B cell (primary cell): Measurements from ENCODE around the gene CCDC50. TPM values are rescaled to one million over a fixed set of nuclear protein-coding genes. Genes with fewer than 3 reads are reported as not detected.

ENCODE experiments used
- ATAC-seq: fragments of 200-7000 bp; cut with Tn5 transposase; one replicate; pipeline ENCODE4 v1.10.0; 2021; ENCODE audit warnings: low read depth, mild to moderate bottlenecking, moderate number of reproducible peaks, moderate library complexity
- CTCF ChIA-PET: fragments of 350-600 bp; sonication (Branson Sonifier 250); formaldehyde crosslinking; loops from one replicate; lab custom pipeline; 2021; ENCODE audit warnings: antibody characterized with exemption, inconsistent platforms; lab: Charles Lee
- POLR2A ChIA-PET: fragments of 350-600 bp; sonication (Branson Sonifier 250); formaldehyde crosslinking; loops from one replicate; lab custom pipeline; 2021; ENCODE audit warnings: antibody characterized with exemption; lab: Charles Lee
- DNase-seq: peaks from one replicate; pipeline ENCODE4 v3.0.0; 2013
- H2AFZ ChIP-seq: 2 replicates; pipeline ENCODE4 v1.6.1; 2012; ENCODE audit warnings: mild to moderate bottlenecking, low read depth, low read length; ENCODE audit not compliant: insufficient read depth, poor library complexity, severe bottlenecking
- H3K27ac ChIP-seq, 2 donors: 1 replicate in 1 of 2; 2 replicates in 1 of 2; pipeline ENCODE4 v1.5.1; 2012 to 2013; ENCODE audit warnings: low read length in 2 of 2, mild to moderate bottlenecking in 2 of 2, moderate library complexity in 1 of 2
- H3K27me3 ChIP-seq, 4 experiments: fragments of 200-600 bp in 1 of 4; sonication (generic) in 1 of 4; replicated peaks in 1 of 4; 1 replicate in 2 of 4; 2 replicates in 2 of 4; pipeline versions ENCODE4 v1.6.1 to v1.7.0; 2013 to 2016; ENCODE audit warnings: low read length in 3 of 4, mild to moderate bottlenecking in 2 of 4, mixed read lengths in 1 of 4, moderate library complexity in 1 of 4; ENCODE audit not compliant: insufficient read depth in 4 of 4, control insufficient read depth in 3 of 4; ENCODE audit errors: control extremely low read depth in 1 of 4
- H3K36me3 ChIP-seq, 2 experiments: replicated peaks in 1 of 2; 1 replicate in 1 of 2; 2 replicates in 1 of 2; pipeline versions ENCODE4 v1.6.1 to v1.7.1; 2013; ENCODE audit warnings: low read length in 1 of 2; ENCODE audit not compliant: insufficient read depth in 2 of 2, control insufficient read depth in 1 of 2; ENCODE audit errors: control extremely low read depth in 1 of 2, extremely low read depth in 1 of 2
- H3K4me1 ChIP-seq, 2 donors: fragments of 200-600 bp in 1 of 2; sonication (generic) in 1 of 2; 1 replicate in 1 of 2; 2 replicates in 1 of 2; pipeline versions ENCODE4 v1.5.1 to v1.6.1; 2013 to 2017; ENCODE audit warnings: low read length in 2 of 2; ENCODE audit not compliant: control insufficient read depth in 2 of 2, insufficient read depth in 2 of 2
- H3K4me2 ChIP-seq: replicated peaks from 2 replicates; pipeline ENCODE3; 2012; ENCODE audit warnings: mild to moderate bottlenecking, low read depth, low read length; ENCODE audit not compliant: poor library complexity, severe bottlenecking
- H3K4me3 ChIP-seq, 5 experiments: fragments of 200-600 bp in 1 of 5; sonication (generic) in 1 of 5; 1 replicate in 3 of 5; 2 replicates in 2 of 5; pipeline versions ENCODE4 v1.5.1 to v1.7.0; 2011 to 2016; ENCODE audit warnings: low read length in 4 of 5, mild to moderate bottlenecking in 4 of 5, low read depth in 2 of 5, control low read depth in 1 of 5, moderate library complexity in 1 of 5; ENCODE audit not compliant: insufficient read depth in 1 of 5; ENCODE audit errors: control extremely low read depth in 1 of 5, extremely low read depth in 1 of 5
- H3K79me2 ChIP-seq: fragments of 200-600 bp; sonication (generic); one replicate; pipeline ENCODE4 v1.6.0; 2016; ENCODE audit warnings: low read length; ENCODE audit not compliant: control insufficient read depth, insufficient read depth
- H3K9ac ChIP-seq: fragments of 200-600 bp; sonication (generic); 2 replicates; pipeline ENCODE4 v1.6.1; 2017; ENCODE audit warnings: mild to moderate bottlenecking, low read length, moderate library complexity
- H3K9me3 ChIP-seq, 3 donors: one replicate each; pipeline versions ENCODE4 v1.6.1 to v1.7.1; 2013; ENCODE audit warnings: low read length in 2 of 3; ENCODE audit not compliant: control insufficient read depth in 2 of 3, insufficient read depth in 1 of 3; ENCODE audit errors: control extremely low read depth in 1 of 3
- H4K20me1 ChIP-seq: 2 replicates; pipeline ENCODE4 v1.6.0; 2012; ENCODE audit warnings: mild to moderate bottlenecking, low read length; ENCODE audit not compliant: insufficient read depth, control insufficient read depth, poor library complexity, severe bottlenecking
- H3K27ac Mint-ChIP-seq: one replicate; pipeline ENCODE4 v1.8.0; 2021; ENCODE audit warnings: mixed read lengths
- H3K27me3 Mint-ChIP-seq: one replicate; pipeline ENCODE4 v1.8.0; 2021; ENCODE audit warnings: mixed read lengths
- H3K4me1 Mint-ChIP-seq: one replicate; pipeline ENCODE4 v1.8.0; 2021; ENCODE audit warnings: mixed read lengths
- H3K4me3 Mint-ChIP-seq: one replicate; pipeline ENCODE4 v1.8.0; 2021; ENCODE audit warnings: mixed read lengths
- H3K9me3 Mint-ChIP-seq: one replicate; pipeline ENCODE4 v1.8.0; 2022; ENCODE audit warnings: mixed read lengths; ENCODE audit not compliant: insufficient read depth
- EZH2 ChIP-seq: IDR thresholded peaks from 2 replicates; pipeline ENCODE4 v1.6.1; 2012; ENCODE audit warnings: borderline replicate concordance, low read depth, mild to moderate bottlenecking, moderate library complexity, low read length; ENCODE audit not compliant: insufficient read depth, poor library complexity, severe bottlenecking
- WGBS: methylation state at CpG from one replicate; pipeline ENCODE4 v1.1.5; 2013; ENCODE audit warnings: missing lambda C conversion rate; ENCODE audit not compliant: insufficient coverage; 5-methylcytosine and 5-hydroxymethylcytosine counted together
- intact Hi-C: fragments of 100-400 bp; cut with micrococcal nuclease; formaldehyde crosslinking; loops from one replicate; pipeline ENCODE4 v1.10.0; 2022
- polyA plus RNA-seq: library from polyadenylated mRNA; depleted of rRNA; stranded (reverse); fragments of >200 nt; gene quantifications from 2 replicates; pipeline ENCODE4 v1.2.3, GENCODE V29; 2012
- total RNA-seq, 2 donors: library from RNA; stranded (reverse); fragments of 120-200 nt in 1 of 2; gene quantifications; 1 replicate in 1 of 2; 2 replicates in 1 of 2; pipeline versions ENCODE4 v1.2.3 to v1.2.4, GENCODE V29; 2013 to 2022
- TF ChIP-seq, protein P1 (sequence below): fragments of 200-600 bp; IDR thresholded peaks from one replicate; pipeline ENCODE4 v1.8.0; 2022; ENCODE audit warnings: antibody characterized with exemption, mild to moderate bottlenecking

The CCDC50 gene
- total and polyA plus RNA-seq, 2 donors (not counting 1 experiment from before 2014, with no cell fraction given) = 48.7 to 121 TPM

DNA sequence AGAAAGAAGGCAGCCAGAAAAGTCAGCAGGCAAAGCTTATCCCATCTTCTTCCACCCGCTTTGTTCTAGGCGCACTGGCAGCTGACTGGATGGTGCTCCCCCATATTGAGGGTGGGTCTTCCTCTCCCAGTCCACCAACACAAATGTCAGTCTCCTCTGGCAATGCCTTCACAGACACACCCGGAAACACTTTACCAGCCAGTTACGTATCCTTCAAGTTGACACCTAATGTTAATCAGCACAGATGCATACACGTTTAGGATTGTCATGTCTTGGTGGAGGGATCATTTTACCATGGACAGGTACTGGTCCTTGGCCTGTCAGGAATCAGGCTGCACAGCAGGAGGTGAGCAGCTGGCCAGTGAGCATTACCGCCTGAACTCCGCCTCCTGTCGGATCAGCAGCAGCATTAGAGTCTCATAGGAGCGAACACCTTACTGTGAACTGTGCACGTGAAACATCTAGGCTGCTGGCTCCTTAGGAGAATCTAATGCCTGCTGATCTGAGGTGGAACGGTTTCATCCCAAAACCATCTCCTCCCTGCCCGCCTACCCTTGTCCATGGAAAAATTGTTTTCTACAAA, 72.7 kb downstream of the CCDC50 start:
- WGBS = 83% methylated on average over 9 of the region's 12 CpGs
- Histone ChIP-seq H3K27ac (no peak overlapping the region), H3K79me2 (no peaks in the 10 kb centered on the region), H3K4me2 (no peak overlapping the region), H2AFZ (no peak overlapping the region), H3K27me3 (no peaks in the 10 kb centered on the region), H4K20me1 (no peaks in the 10 kb centered on the region), H3K9ac (no peak overlapping the region), H3K4me1 (no peaks in the 10 kb centered on the region), H3K9me3 (no peaks in the 10 kb centered on the region), H3K4me3 (no peak overlapping the region), H3K36me3 (peaks cover 2 to 4% of the 10 kb centered on the region in 2 experiments)
- H3K27me3 Mint-ChIP-seq = no peaks in the 10 kb centered on the region
- no peaks in the 10 kb centered on the region for H3K4me1 Mint-ChIP-seq
- no peak overlapping the region for H3K4me3 Mint-ChIP-seq
- ChIA-PET CTCF (no interaction called here), POLR2A (no interaction called here)
- intact Hi-C loops = no loop called here
- H3K9me3 Mint-ChIP-seq = no peaks in the 10 kb centered on the region
- peak overlapping the region; percentile 72 for H3K27ac Mint-ChIP-seq
- ATAC-seq = no peak
- DNase-seq = no peak
- TF ChIP-seq EZH2 = no peak
- TF ChIP-seq, protein P1, sequence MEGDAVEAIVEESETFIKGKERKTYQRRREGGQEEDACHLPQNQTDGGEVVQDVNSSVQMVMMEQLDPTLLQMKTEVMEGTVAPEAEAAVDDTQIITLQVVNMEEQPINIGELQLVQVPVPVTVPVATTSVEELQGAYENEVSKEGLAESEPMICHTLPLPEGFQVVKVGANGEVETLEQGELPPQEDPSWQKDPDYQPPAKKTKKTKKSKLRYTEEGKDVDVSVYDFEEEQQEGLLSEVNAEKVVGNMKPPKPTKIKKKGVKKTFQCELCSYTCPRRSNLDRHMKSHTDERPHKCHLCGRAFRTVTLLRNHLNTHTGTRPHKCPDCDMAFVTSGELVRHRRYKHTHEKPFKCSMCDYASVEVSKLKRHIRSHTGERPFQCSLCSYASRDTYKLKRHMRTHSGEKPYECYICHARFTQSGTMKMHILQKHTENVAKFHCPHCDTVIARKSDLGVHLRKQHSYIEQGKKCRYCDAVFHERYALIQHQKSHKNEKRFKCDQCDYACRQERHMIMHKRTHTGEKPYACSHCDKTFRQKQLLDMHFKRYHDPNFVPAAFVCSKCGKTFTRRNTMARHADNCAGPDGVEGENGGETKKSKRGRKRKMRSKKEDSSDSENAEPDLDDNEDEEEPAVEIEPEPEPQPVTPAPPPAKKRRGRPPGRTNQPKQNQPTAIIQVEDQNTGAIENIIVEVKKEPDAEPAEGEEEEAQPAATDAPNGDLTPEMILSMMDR = no peak

DNA sequence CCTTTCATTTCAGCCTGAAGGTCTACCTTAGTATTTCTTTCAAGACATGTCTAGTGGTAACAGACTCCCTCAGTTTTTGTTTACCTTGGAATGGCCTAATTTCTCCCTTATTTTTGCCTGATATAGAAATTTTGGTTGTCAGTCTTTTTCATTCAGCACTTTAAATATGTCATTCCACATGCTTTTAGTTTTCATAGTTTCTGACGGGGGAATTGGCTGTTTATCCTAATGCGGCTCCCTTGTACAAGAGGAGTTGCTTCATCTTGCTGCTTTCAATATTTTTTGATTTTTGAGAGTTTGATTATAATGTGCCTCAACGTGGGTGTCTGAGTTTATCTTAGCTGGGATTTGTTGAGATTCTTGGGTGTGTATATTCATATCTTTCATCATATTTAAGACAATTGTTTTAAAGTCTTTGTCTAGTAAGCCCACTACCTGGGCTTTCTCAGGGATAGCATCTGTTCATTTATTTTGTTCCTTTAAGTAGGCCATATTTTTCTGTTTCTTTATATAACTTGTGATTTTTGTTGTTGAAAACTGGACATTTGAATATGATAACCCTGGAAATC, 80.7 kb downstream of the CCDC50 start:
- WGBS = no CpG with 5 or more reads among the region's 3 CpGs
- no peak for DNase-seq
- H4K20me1 ChIP-seq = no peaks in the 10 kb centered on the region
- TF ChIP-seq EZH2 = no peak
- TF ChIP-seq, protein P1 = no peak
- Mint-ChIP-seq H3K4me3 (no peak overlapping the region), H3K27me3 (no peaks in the 10 kb centered on the region), H3K27ac (no peak overlapping the region), H3K4me1 (no peaks in the 10 kb centered on the region), H3K9me3 (peaks cover 7% of the 10 kb centered on the region)
- ChIA-PET POLR2A (no interaction called here), CTCF (no interaction called here)
- no peaks in the 10 kb centered on the region for H3K4me1 ChIP-seq
- peaks cover under 1 to 6% (median 5%) of the 10 kb centered on the region in 3 donors for H3K9me3 ChIP-seq
- no peak for ATAC-seq
- intact Hi-C loops = loop anchor here (10.0 kb wide), 1 partner anchor 525 kb away; no protein-coding TSS in a partner anchor
- H3K9ac ChIP-seq = no peak overlapping the region
- H3K79me2 ChIP-seq = no peaks in the 10 kb centered on the region
- no peak overlapping the region for H3K4me2 ChIP-seq
- H3K27me3 ChIP-seq = no peaks in the 10 kb centered on the region
- no peak overlapping the region for H3K4me3 ChIP-seq
- no peaks in the 10 kb centered on the region for H3K36me3 ChIP-seq
- H3K27ac ChIP-seq = no peak overlapping the region
- no peak overlapping the region for H2AFZ ChIP-seq
